ENCODE data around the gene RPL23. TPM values are rescaled to one million over a fixed set of nuclear protein-coding genes. Genes with fewer than 3 reads are reported as not detected.
A peak's percentile ranks its signal among the peaks of the same experiment; 100 is the strongest.

The RPL23 gene
- total and polyA plus RNA-seq, 9 of the 15 experiments (the other 6 are each of a cell fraction or from before 2014, with no cell fraction given) = 1,745 to 3,667 (median 3,096) TPM

- intact Hi-C loops (cut with micrococcal nuclease) = no loop called here
- Histone ChIP-seq H3K36me3 (ENCODE audit: control insufficient read depth, insufficient read depth, low read length) (peaks cover 58% of the 10 kb centered on the region), H3K27ac (ENCODE audit: extremely low read depth, low read depth, low read length) (peak overlapping the region; percentile 98), H3K9me3 (replicated peaks; ENCODE audit: control insufficient read depth, insufficient read depth, low read depth, low read length) (no peaks in the 10 kb centered on the region), H2AFZ (ENCODE audit: low read depth, low read length) (peak overlapping the region; percentile 90), H3K9ac (ENCODE audit: insufficient read depth in 1 of 2, low read depth in 2 of 2, low read length in 2 of 2) (peak overlapping the region; percentile 93 to 96), H3K4me2 (ENCODE audit: insufficient read depth, low read length) (peak overlapping the region; percentile 81), H3K4me1 (replicated peaks in 1 of 2; ENCODE audit: control insufficient read depth in 2 of 2, insufficient read depth in 2 of 2, low read length in 2 of 2) (peaks cover 20% of the 10 kb centered on the region in 2 experiments), H3K79me2 (ENCODE audit: control insufficient read depth, insufficient read depth, low read length) (peaks cover 35% of the 10 kb centered on the region), H4K20me1 (replicated peaks; ENCODE audit: control insufficient read depth, insufficient read depth, low read length) (peaks cover 10% of the 10 kb centered on the region; the same call in 1 of the 2 replicates), H3K4me3 (peak overlapping the region; percentile 87), H3K9me1 (ENCODE audit: control insufficient read depth, insufficient read depth, low read length) (no peaks in the 10 kb centered on the region), H3K27me3 (ENCODE audit: control insufficient read depth in 2 of 2, insufficient read depth in 2 of 2, low read length in 2 of 2) (no peaks in the 10 kb centered on the region)
- no peak for DNase-seq (ENCODE audit: extremely low read depth in 1 of 4, low spot score in 3 of 4)
- ChIA-PET POLR2A (interaction anchor here (1.5 to 2.9 kb wide), 2 partner anchors 48 to 53 kb away, joined by 4 to 10 read pairs; partner anchors contain the start of gene RPL23), CTCF (ENCODE audit: low intra/inter-chr PET ratio) (no interaction called here)
- TF ChIP-seq PTTG1 (tag; IDR thresholded peaks at IDR 0.05; ENCODE audit: low read depth) (no peak), ZFP36 (IDR thresholded peaks at IDR 0.05; ENCODE audit: low read depth, low read length, partially characterized antibody) (no peak), POLR2AphosphoS2 (IDR thresholded peaks at IDR 0.05; ENCODE audit: low read length) (0 out of 2 replicates have a peak, but pooled peaks have one; percentile 4), PREB (CRISPR knock-in tag; IDR thresholded peaks at IDR 0.05) (0 out of 2 replicates have a peak, but pooled peaks have one; percentile 86), ZNF589 (CRISPR knock-in tag; IDR thresholded peaks at IDR 0.05; ENCODE audit: low read depth) (0 out of 2 replicates have a peak, but pooled peaks have one; percentile 9), POLR2G (IDR thresholded peaks at IDR 0.05; ENCODE audit: low read depth, low read length) (no peak)
- in situ Hi-C loops (cut with MboI) = no loop called here
- no peak for ATAC-seq
- FAIRE-seq = no peak
- 31% methylated on average over 14 of the region's 14 CpGs for WGBS (ENCODE audit: insufficient coverage, low coverage, missing lambda C conversion rate)
- TSS peak; percentile 49 for BruUV-seq (replicated peaks)
Measured at GRCh38 chr17:38800237-38800760, 53.2 kb downstream of the RPL23 start.
